Gastrocnemius medialis (tissue), 4 donors: ENCODE measurements around the gene GSTM3.
"Not testable (repeated sequence)": the region's sequence is repeated elsewhere in the genome, so short reads cannot be mapped to it uniquely, and the experiment has no call there.

Source experiments
- POLR2A ChIP-seq, 2 donors: fragments of 450-650 bp; IDR thresholded peaks; one replicate each; pipeline ENCODE4 v1.6.1; 2017; ENCODE audit warnings: antibody characterized with exemption in 2 of 2, mild to moderate bottlenecking in 2 of 2, moderate library complexity in 2 of 2
- TF ChIP-seq, protein P1 (sequence below), 5 experiments: fragments of 450-650 bp in 3 of 5; fragments of 200-600 bp in 2 of 5; sonication (generic) in 2 of 5; IDR thresholded peaks in 4 of 5; conservative IDR thresholded peaks in 1 of 5; 1 replicate in 4 of 5; 2 replicates in 1 of 5; pipeline ENCODE4 v1.5.1; 2016 to 2019; ENCODE audit warnings: antibody characterized with exemption in 5 of 5, mild to moderate bottlenecking in 3 of 5, moderate library complexity in 3 of 5

DNA sequence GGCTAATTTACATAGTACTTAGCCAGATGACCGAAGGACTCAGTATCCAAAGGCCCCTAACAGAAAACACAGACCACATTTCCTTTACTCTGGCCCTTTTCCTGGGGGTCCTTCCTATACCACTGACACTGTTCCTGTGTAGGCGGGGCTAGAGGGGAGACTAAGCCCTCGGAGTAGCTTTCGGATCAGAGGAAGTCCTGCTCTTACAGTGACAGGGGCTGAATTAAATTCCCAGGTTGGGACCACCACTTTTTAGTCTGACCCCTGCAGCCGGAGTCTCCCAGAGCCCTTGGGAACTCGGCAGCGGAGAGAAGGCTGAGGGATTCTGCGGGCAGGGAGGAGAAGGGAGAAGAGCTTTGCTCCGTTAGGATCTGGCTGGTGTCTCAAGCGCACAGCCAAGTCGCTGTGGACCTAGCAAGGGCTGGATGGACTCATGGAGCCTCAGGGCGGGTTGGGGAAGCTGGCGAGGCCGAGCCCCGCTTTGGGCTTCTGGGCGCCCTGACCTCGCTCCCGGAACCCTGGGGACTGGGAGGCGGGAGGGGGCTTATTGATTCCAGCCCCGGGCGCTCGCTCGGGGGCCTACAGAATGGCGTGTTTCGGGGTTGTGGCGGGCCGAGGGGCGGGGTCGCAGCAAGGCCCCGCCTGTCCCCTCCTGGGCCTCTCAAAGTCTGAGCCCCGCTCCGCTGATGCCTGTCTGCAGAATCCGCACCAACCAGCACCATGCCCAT is 29.1 kb downstream of the GSTM3 start, which contains the start of gene GSTM5:
- TF ChIP-seq, protein P1, sequence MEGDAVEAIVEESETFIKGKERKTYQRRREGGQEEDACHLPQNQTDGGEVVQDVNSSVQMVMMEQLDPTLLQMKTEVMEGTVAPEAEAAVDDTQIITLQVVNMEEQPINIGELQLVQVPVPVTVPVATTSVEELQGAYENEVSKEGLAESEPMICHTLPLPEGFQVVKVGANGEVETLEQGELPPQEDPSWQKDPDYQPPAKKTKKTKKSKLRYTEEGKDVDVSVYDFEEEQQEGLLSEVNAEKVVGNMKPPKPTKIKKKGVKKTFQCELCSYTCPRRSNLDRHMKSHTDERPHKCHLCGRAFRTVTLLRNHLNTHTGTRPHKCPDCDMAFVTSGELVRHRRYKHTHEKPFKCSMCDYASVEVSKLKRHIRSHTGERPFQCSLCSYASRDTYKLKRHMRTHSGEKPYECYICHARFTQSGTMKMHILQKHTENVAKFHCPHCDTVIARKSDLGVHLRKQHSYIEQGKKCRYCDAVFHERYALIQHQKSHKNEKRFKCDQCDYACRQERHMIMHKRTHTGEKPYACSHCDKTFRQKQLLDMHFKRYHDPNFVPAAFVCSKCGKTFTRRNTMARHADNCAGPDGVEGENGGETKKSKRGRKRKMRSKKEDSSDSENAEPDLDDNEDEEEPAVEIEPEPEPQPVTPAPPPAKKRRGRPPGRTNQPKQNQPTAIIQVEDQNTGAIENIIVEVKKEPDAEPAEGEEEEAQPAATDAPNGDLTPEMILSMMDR (IDR thresholded peaks at IDR 0.05 in 4 of 5, conservative IDR thresholded peaks at IDR 0.05 in 1 of 5), result not testable (repeated sequence)
- TF ChIP-seq POLR2A (IDR thresholded peaks at IDR 0.05), result not testable (repeated sequence)
